GM06990 (cell line): ENCODE data around the gene CACHD1.

Source experiments
- DNase-seq: peaks from one replicate; pipeline ENCODE4 v3.0.0-alpha.2; 2011; ENCODE audit not compliant: insufficient read length; ENCODE audit errors: extremely low read depth
- H3K27me3 ChIP-seq: replicated peaks from 2 replicates; pipeline ENCODE4 v1.6.0; 2011; ENCODE audit warnings: low read length; ENCODE audit not compliant: control insufficient read depth, insufficient read depth
- H3K36me3 ChIP-seq: 2 replicates; pipeline ENCODE4 v1.5.1; 2011; ENCODE audit warnings: low read length; ENCODE audit not compliant: control insufficient read depth, insufficient read depth
- H3K4me3 ChIP-seq: replicated peaks from 2 replicates; pipeline ENCODE4 v1.5.1; 2011; ENCODE audit warnings: low read depth, mild to moderate bottlenecking, control low read depth, low read length
- TF ChIP-seq, protein P1 (sequence below): IDR thresholded peaks from 2 replicates; pipeline ENCODE4 v1.5.1; 2011; ENCODE audit warnings: low read length, control low read depth, mild to moderate bottlenecking, inconsistent platforms; ENCODE audit not compliant: insufficient read depth, poor library complexity, severe bottlenecking

Gene CACHD1

DNA sequence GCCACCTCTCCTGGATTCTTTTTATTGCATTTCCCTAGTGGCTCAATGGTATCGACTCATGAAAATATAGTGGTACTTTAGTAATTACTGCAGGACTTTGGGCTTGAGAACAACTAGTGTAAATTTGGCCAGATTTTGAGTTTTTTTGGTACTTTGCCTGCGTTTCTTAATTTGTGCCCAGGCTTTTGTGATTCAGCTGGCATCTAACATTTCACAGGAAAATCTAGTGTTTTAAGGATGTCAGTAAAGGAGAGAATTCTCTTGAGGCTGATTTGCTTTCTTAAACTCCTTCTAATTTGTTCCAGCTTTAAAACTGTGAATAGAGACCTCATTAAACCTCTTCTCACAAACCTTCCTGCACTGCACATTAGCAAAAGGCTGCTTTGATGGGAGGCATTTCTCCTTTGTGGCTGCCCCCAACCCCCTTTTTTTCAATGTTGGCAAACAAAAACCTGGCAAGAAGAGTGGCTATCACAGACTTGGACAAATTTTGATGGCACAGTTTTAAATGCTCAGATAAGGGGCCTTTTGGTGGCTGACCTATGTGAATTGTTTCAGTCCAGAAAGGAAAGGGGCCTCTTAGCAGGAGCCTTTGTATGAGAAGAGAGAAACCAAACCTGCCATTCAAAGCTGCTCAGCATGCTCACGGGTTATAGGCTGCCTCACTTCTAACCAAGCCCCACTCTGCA lies 161.6 kb downstream of the CACHD1 start:
- TF ChIP-seq, protein P1, sequence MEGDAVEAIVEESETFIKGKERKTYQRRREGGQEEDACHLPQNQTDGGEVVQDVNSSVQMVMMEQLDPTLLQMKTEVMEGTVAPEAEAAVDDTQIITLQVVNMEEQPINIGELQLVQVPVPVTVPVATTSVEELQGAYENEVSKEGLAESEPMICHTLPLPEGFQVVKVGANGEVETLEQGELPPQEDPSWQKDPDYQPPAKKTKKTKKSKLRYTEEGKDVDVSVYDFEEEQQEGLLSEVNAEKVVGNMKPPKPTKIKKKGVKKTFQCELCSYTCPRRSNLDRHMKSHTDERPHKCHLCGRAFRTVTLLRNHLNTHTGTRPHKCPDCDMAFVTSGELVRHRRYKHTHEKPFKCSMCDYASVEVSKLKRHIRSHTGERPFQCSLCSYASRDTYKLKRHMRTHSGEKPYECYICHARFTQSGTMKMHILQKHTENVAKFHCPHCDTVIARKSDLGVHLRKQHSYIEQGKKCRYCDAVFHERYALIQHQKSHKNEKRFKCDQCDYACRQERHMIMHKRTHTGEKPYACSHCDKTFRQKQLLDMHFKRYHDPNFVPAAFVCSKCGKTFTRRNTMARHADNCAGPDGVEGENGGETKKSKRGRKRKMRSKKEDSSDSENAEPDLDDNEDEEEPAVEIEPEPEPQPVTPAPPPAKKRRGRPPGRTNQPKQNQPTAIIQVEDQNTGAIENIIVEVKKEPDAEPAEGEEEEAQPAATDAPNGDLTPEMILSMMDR: no peak
- Histone ChIP-seq H3K36me3 (no peaks in the 10 kb centered on the region), H3K27me3 (no peaks in the 10 kb centered on the region), H3K4me3 (no peak overlapping the region)
- no peak for DNase-seq

DNA sequence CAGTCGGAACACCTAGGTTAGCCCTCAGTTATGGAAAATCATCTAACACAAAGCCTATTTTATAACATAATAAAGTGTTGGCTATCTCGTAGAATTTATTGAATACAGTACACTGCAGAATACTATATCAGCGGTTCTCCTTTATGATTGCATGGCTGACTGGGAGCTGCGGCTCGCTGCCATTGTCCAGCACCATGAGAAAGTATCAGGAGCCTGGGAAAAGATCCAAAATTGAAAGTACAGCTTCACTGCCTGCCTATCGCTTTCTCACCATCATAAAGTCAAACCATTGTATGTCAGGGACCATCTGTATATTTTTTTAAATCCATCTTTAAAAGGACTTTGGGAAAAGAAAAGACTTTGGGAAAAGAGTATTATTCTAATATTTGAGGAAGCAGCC lies 163.0 kb downstream of the CACHD1 start:
- H3K36me3 ChIP-seq: no peaks in the 10 kb centered on the region
- TF ChIP-seq, protein P1: no peak

DNA sequence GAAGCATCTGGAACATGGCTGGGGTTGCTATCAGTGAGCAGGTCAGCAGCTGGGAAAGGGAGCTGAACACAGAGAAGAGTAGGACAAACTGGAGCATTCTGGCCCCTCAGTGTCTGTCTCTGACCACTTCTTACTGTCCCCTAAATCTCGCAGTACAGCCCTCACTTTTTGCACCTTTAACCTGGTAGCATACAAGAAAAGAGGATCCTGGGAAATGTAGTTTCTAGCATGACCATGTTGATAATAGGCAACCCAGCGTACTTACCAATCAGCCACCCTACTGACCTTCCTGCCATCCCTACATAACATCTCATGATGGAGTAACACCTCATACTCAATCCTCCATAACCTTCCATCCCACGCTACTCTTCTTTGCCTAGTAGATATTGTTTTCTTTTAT lies 175.8 kb downstream of the CACHD1 start:
- TF ChIP-seq, protein P1: no peak
- DNase-seq: no peak
- H3K4me3 ChIP-seq: no peak overlapping the region
- no peaks in the 10 kb centered on the region for H3K36me3 ChIP-seq
- no peaks in the 10 kb centered on the region for H3K27me3 ChIP-seq

More for the DNA sequence above, 163.0 kb downstream of the CACHD1 start:
- H3K27me3 ChIP-seq: no peaks in the 10 kb centered on the region
- H3K4me3 ChIP-seq: no peak overlapping the region
- no peak for DNase-seq

- TF ChIP-seq, protein P1: no peak
- DNase-seq: no peak
- H3K4me3 ChIP-seq: no peak overlapping the region
- H3K36me3 ChIP-seq: no peaks in the 10 kb centered on the region
- H3K27me3 ChIP-seq: no peaks in the 10 kb centered on the region
Observed at GRCh38 chr1:64650411-64650810, 180.5 kb downstream of the CACHD1 start.

- no peaks in the 10 kb centered on the region for H3K36me3 ChIP-seq
Observed at GRCh38 chr1:64651841-64652240, 181.9 kb downstream of the CACHD1 start.

More at GRCh38 chr1:64651841-64652240, 181.9 kb downstream of the CACHD1 start:
- no peak for DNase-seq
- TF ChIP-seq, protein P1: no peak
- H3K4me3 ChIP-seq: no peak overlapping the region
- H3K27me3 ChIP-seq: no peaks in the 10 kb centered on the region
